GM10266 (cell line): ENCODE results near the gene TIAM2.

Experiments
- DNase-seq: peaks from one replicate; pipeline ENCODE4 v3.0.0; 2012; ENCODE audit errors: extremely low spot score
- TF ChIP-seq, protein P1 (sequence below): IDR thresholded peaks from 2 replicates; pipeline ENCODE4 v1.5.1; 2012; ENCODE audit warnings: mild to moderate bottlenecking, low read depth; ENCODE audit not compliant: control insufficient read depth, insufficient read depth; ENCODE audit errors: missing control alignments

The TIAM2 gene

DNA sequence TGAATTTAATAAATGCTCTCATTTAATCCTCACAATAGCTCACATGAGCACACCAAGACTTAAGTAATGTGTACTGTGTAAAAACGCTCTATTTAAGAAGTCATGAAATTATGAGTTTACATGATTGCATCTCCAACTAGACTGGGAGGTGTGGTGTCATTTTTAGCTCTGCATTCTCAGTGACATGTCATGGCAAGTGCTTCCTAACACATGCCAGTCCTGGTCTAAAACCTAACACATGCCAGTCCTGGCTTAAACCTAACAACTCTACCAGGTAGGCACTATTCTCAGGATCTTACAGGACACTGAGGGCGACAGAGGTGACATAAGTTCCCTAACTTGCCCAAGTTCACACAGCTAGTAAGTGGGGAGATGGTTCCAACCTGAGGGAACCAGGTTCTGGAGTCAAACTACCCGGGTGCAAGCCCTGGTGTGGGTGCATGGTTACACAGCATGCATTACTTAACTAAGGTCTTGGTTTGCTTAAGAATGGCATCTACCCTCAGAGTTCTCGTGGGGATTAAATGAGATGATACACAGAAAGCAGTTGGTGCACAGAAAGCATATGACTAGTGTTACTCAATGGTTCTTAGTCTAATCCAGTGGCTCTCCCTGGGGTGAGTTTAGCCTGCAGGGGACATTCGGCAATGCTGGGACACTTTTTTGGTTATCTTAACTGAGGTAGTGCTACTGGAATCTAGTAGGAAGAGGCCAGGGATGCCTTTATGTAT, 283.4 kb downstream of the TIAM2 start:
- DNase-seq: no peak
- TF ChIP-seq, protein P1, sequence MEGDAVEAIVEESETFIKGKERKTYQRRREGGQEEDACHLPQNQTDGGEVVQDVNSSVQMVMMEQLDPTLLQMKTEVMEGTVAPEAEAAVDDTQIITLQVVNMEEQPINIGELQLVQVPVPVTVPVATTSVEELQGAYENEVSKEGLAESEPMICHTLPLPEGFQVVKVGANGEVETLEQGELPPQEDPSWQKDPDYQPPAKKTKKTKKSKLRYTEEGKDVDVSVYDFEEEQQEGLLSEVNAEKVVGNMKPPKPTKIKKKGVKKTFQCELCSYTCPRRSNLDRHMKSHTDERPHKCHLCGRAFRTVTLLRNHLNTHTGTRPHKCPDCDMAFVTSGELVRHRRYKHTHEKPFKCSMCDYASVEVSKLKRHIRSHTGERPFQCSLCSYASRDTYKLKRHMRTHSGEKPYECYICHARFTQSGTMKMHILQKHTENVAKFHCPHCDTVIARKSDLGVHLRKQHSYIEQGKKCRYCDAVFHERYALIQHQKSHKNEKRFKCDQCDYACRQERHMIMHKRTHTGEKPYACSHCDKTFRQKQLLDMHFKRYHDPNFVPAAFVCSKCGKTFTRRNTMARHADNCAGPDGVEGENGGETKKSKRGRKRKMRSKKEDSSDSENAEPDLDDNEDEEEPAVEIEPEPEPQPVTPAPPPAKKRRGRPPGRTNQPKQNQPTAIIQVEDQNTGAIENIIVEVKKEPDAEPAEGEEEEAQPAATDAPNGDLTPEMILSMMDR: no peak

DNA sequence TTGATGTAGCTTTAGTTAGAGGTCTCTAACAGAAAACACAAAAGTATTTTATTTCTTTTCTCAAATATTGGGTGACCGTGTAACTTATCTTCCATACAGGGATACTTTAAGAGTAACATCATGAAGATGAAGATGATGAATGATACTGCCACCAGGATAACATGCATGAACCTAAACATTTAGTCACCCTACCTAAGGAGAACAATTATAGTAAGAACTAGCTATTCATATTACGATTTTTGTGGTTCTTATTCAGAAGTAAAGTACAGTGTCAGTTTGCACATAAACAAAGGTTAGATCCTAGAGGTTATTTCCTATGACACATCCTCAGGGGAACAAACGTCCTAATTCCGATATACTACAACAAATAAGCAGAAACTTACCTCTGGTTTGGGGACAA, 289.7 kb downstream of the TIAM2 start:
- TF ChIP-seq, protein P1: no peak
- no peak for DNase-seq

DNA sequence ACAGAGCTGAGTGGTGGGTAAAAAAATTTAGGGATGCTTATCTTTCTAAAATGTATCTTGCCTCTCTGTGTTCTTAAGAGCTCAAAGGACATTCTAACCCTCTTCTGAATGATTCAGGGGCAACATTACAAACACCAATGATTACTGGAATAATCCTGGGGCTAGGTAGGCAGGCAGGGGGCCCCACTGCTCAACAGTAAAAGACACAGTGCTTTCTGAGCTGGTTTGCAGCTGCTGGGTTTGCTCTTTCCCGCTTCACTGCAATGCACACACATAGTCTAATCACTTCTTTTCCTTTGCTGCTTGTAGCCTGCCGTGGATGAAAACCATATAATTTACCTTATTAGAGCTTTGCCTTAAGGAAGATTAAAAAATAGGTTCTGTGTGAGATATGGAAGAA, 292.6 kb downstream of the TIAM2 start:
- DNase-seq: no peak
- TF ChIP-seq, protein P1: no peak

DNA sequence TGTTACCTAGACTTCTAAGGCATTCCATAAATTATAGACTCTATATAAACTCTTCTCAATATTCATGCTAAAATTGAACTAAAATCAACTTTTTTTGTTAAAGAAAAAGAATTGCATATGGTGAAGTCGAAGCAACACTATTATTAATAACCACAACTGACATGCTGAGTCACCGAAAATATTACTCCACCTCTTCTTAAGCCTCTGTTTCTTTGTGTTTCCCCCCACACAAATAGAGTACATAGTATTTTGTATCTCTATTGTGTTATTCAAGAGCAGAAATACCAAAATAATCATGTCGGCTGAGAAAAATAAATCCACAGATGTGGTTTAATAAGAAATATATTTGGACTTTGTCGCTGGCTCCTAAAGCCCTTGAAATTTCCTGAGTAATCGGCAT, 295.4 kb downstream of the TIAM2 start:
- DNase-seq: no peak
- TF ChIP-seq, protein P1: no peak

DNA sequence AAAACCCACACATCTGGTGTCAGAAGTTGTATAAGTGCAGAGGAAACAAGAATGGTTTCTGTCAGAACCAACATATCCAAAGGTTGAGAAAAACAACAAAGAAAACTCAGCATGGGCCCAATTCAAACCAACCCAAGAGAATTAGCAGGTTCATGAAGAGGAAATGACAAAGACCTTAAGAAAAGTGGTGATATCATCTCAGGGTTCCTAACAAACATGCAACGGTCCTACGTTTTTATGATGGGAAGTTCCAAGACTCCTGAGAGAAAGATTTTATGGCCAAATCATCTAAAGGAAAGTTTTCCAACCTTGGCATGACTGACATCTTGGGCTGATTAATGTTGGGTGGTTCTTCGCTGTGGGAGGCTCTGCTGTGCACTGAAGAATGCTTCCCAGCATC, 296.2 kb downstream of the TIAM2 start:
- TF ChIP-seq, protein P1: no peak
- no peak for DNase-seq

DNA sequence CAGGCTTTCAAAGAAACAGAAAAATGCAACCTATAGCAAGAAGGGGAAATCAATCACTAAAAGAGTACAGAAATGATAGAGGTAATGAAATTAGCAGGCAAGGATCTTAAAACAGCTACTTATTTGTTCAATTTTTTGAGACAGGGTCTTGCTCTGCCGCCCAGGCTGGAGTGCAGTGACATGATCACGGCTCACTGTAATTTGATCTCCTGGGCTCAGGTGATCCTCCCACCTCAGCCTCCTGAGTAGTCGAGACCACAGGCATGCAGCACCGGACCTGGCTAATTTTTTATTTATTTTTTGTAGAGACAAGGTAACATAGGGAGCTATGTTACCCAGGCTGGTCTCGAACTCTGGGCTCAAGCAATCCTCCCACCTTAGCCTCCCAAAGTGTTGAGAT, 297.6 kb downstream of the TIAM2 start:
- TF ChIP-seq, protein P1: no peak
- no peak for DNase-seq

DNA sequence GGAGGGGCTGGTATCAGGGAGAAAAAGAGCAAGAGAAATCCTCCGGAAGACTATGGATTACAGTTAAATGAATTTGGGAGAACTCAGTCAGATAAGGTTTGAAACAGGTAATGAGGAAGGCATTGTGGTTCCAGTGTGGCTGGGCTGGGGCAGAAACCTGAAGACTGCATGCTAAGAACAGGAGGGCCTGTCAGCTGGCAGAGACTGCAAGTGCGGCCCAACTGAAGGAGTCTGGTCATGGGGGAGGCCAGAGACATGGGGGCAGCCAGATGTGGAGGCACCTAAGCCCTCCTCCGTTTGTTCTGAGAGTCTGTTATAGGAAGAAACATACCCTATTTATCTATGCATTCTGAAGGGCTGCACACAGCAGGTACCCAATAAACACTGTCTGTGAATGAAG, 302.6 kb downstream of the TIAM2 start:
- TF ChIP-seq, protein P1: no peak
- DNase-seq: no peak
